DMS53 treated with DMSO at 0.1 percent for 48 hours (cell line): Measurements from ENCODE around the gene UBASH3B.
"Not testable (repeated sequence)": the region's sequence is repeated elsewhere in the genome, so short reads cannot be mapped to it uniquely, and the experiment has no call there.

Experiments
- DNase-seq: peaks from one replicate; lab custom pipeline; 2025; ENCODE audit not compliant: unreplicated experiment; lab: John Stamatoyannopoulos, UW

The UBASH3B gene

DNA sequence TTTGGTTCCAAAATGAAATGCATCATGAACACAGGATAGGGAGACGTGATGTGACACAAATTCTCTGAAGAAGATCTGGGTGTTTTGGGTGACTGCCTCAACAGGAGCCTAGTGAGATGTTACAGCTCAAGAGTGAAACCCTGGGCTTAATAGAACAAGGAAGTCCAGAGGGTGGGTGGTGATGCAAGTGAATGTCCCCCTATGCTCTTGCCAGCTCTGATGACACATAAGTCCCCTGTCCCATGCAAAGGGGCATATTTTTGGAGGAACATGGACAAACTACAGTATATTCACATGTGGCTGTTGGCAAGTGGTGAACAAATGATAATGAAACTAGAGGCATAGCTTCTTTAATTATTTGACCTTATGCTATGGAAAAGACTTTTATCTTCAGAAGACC lies 191.9 kb downstream of the UBASH3B start:
- no peak for DNase-seq

DNA sequence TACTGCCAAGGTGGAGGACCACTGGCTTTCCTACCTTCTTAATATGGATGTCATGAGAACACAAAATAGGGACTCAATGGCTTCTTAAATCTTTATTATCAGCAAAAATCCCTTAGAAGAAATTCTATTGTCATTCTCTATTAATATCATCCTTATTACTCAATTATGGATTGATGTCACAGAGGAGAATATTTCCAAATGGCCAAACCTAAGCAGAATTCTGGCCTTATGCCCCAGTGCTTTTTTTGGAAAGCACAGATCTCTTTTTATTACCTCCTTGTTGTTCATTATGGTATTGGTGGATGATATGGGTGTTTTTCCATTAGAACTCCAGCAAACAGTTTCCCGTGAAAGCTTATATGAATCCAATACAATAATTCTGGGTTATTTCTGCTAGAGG lies 192.7 kb downstream of the UBASH3B start:
- no peak for DNase-seq

DNA sequence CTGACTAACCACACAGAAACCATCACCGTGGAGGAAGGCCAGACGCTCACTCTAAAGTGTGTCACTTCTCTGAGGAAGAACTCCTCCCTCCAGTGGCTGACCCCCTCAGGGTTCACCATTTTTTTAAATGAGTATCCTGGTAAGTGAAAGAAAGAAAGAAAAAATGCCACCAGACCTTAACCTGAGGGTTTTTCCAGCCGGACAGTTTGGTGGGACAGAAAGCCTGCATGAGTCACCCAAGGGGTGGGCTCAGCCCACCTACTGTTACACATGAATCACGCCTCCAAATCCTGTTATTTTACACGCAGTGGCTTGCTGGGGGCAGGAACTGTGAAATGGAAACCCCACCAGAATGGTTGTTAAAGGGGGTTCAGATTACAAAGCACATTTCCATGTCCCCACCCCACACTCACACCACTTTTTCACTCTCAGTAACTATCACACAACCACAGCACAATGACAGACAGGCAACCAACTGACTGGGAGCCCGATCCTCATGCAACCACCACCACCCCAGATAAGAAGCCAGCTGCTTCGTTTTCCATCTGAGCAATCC lies 194.6 kb downstream of the UBASH3B start:
- no peak for DNase-seq

DNA sequence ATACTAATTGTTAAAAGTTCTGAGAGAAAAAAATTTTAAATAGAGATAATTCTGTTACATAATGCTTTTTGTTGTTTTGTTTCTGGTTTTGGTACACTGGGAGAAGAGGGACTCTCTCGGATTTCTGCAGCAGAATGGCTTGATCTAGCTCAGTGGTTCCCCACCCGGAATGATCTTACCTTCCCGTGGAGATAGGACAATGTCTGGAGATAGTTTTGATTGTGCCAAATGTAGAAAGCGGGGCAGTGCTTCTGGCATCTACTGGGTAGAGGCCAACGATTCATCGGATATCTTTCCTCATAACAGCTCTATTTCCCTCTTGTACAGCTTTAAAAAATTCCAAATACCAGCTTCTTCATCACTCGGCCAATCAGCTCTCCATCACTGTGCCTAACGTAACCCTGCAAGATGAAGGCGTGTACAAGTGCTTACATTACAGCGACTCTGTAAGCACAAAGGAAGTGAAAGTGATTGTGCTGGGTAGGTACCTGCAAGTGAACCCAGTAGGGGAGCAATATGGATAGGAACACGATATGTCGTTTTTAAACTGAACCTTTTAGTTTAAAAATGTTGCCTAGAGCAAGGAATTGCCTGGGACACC lies 195.9 kb downstream of the UBASH3B start:
- no peak for DNase-seq

DNA sequence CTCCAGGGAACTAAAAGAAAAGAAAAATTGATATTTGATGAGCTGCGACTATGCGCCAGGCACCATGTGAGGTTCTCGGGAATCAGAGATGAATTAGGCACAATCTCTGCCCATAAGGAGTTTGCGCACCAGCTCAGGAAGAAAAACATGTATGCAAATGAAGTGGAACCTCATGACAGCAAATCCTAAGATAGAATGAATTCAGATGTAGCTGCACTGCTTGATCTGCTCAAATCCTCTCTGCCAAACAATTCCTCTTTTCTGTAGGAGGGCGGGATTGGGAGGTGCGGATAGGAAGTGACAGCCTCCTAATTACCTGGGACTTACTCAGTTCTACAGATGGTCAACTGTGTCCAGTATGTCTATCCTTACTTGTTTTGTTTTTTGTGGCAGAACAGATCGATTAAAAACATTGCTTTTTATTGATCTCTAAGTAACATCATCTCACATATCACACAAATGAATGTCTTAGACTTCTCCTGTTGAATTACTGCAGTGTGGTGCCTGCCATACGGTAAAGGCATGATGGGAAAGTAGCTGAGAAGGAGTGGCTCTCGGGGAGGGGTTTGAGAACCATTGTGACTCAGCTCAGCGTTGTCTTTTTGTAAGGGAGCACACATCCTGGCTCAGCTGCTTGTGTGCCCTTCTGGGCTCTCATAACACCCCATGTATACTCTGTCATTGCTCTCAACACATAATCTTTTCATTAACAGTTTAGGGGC lies 196.7 kb downstream of the UBASH3B start:
- no peak for DNase-seq

DNA sequence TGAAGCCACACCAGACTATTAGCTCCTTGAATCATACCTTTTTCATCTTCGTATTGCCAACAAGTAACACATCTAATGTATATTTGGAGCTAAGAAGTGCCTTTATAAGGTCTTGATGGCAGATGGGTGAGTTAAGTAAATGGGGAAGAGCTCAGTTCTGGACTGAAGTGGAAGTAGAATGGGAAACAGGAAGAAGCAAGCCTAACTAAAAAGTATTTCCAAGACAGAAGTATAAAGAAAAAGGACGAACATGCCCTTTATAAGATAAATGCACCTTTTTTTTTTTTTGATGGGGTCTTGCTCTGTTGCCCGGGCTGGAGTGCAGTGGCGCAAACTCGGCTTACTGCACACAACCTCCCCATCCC lies 197.3 kb downstream of the UBASH3B start:
- no peak for DNase-seq

DNA sequence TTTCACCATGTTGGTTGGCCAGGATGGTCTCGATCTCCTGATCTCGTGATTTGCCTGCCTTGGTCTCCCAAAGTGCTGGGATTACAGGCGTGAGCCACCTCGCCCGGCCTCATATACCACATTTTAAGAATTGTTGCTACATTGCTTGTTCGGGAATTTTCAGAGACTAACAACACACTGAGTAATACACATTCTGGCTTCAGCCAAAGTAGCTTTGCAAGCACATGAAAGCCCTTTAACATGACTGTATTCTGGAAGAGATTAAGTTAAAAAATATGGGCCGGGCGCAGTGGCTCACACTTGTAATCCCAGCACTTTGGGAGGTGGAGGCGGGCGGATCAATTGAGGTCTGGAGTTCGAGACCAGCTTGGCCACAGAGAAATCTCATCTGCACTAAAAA lies 197.7 kb downstream of the UBASH3B start:
- DNase-seq, result no peak

DNA sequence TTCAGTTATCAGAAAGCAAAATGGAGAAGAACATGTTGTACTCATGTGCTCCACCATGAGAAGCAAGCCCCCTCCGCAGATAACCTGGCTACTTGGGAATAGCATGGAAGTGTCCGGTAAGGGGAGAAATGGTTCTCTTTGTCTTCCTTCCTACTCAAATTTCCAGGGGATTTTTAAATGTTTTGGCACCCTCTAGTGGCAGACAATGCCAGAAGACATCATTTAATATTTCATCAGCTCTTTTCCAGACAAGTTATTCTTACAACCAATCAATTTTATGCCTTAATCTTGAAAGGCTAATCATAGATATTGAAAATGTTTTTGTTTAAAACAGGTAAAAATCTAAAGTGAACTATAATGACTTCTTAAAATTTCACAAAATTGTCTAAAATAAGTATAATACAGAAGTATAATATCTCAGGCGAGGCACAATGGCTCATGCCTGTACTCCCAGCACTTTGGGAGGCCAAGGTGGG lies 198.5 kb downstream of the UBASH3B start:
- peak; percentile 80 for DNase-seq

DNA sequence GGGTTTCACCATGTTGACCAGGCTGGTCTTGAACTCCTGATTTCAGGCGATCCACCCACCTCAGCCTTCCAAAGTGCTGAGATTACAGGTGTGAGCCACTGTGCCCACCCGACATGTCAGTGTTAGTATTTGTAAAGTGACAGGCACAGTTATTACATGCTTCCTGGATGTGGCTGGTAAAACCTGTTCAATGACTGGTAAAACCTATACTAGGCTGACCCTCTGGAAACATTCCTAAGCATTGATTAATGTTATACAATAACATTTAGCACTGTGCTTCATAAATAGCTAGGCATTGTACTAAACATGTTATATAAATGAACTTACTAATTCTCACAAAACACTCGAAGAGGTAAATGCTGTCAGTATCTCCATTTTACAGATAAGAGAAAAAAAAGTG lies 206.1 kb downstream of the UBASH3B start:
- no peak for DNase-seq

DNA sequence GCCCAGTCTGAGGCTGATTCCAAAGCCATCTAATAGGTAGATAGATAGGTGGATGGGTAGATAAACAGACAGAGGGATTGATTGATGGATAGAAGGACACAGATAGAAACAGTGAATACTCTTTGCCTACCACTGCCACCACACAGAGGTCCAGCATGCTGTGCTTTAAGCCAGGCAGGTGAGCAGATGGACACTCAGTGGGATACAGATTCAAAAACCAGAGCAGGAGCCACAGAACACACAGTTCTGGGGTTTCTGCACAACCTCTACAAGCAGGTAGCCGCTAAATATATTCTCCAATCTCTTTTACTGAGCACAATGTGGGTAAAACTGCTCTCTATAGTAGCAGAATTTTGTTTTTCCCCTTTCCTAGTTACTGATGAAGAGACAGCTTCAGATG lies 206.6 kb downstream of the UBASH3B start:
- no peak for DNase-seq

DNA sequence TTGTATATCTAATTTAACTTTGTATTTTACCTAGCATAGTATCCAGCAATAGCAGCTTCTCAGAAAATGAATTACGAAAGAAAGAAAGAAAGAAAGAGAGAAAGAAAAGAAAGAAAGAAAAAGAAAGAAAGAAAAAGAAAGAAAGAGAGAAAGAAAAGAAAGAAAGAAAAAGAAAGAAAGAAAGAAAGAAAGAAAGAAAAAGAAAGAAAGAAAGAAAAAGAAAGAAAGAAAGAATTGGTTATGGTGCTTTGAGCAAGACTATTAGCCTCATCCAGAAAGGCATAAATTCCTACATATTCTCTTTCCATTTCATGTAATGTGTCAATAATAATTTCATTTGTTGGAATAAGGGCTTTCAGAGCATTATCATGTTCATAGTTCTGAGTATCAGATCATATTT lies 207.6 kb downstream of the UBASH3B start:
- DNase-seq, result not testable (repeated sequence)

DNA sequence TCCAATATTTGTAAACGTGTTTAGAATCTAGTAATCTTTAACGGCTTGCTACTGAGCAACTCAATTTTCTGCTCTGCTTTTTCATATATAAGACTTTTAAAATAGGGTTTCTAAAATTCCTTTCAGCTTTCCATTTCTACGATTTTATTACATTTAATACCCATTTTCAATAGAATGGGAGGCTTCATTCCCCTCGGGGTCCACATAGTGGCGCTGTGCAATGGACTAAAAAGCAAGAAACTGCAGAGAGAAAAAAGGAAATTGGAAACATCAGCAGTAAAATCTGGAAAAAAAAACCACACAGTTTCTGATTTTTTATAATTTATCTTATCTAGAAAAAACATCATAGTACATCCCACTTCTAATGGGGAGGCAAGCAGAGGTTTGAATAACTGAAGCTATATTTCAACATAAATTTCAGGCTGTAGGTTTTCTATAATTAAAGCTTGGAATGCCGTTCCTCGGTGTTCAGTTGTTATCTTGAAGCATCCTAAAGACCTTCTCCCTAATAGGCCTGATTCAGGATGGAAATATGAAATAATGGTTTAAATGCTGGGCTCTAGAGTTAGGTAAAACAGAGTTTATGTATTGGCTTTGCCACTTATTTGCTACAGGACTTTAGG lies 208.3 kb downstream of the UBASH3B start:
- peak; percentile 25 for DNase-seq
